Measurements from ENCODE around the gene MTUS2.

DNA sequence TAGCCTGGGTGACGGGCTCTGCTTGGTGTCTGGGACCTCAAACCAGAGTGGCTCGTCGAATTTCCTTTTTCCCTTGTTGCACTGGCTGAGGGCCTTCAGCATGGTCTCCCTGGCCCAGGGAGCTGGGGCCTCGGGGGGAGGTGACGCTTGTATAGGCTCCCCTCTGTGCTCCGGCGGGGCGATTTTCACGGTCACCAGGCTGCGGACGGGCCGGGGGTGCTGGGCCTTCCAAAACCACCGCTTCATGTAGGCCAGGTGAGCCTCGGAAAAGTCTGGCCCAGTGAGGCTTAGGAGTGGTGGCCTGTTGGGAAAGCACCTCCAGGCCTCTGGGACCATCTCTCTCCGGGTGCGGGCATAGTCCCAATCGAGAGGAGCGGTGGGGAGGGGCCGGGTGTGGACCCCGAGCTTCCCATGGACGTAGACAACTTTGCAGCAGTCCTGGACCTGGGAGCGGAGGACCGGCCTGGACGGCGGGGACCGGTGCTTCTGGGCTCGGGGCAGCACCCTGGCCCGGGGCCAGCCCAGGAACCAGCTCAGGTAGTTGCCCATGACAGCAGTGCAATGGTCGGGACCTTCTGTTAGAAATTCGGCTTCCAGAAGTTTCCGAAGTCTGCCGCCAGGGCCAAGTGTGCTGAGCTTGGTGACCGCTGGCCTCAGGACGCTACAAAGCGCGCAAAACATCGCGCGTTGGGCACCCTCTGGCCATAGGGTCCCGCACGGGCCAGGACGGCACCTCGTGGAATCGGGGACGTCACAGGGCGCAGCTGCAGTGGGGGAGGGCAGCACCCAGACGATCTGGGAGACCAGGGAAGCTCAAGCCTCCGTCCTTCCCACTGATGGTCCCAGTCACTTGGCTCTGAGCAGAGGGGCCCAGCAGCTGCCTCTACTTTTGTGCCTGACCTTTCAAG is 41.6 kb upstream of the MTUS2 start:
- TF ChIP-seq, protein P1, sequence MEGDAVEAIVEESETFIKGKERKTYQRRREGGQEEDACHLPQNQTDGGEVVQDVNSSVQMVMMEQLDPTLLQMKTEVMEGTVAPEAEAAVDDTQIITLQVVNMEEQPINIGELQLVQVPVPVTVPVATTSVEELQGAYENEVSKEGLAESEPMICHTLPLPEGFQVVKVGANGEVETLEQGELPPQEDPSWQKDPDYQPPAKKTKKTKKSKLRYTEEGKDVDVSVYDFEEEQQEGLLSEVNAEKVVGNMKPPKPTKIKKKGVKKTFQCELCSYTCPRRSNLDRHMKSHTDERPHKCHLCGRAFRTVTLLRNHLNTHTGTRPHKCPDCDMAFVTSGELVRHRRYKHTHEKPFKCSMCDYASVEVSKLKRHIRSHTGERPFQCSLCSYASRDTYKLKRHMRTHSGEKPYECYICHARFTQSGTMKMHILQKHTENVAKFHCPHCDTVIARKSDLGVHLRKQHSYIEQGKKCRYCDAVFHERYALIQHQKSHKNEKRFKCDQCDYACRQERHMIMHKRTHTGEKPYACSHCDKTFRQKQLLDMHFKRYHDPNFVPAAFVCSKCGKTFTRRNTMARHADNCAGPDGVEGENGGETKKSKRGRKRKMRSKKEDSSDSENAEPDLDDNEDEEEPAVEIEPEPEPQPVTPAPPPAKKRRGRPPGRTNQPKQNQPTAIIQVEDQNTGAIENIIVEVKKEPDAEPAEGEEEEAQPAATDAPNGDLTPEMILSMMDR (conservative IDR thresholded peaks at IDR 0.05; ENCODE audit: low read depth, low read length) = no peak
- no peak for TF ChIP-seq EZH2 (IDR thresholded peaks at IDR 0.05; ENCODE audit: borderline replicate concordance, low read depth, low read length, poor library complexity, severe bottlenecking)
